Measurements from ENCODE around the gene ADCY10.
"Not testable (repeated sequence)": the region's sequence is repeated elsewhere in the genome, so short reads cannot be mapped to it uniquely, and the experiment has no call there.

- TF ChIP-seq POLR2AphosphoS5 (IDR thresholded peaks at IDR 0.05; ENCODE audit: insufficient read depth in 1 of 2, low read depth in 1 of 2); CTCF (IDR thresholded peaks at IDR 0.05): not testable (repeated sequence)
Measured at GRCh38 chr1:167830668-167831067, 83.3 kb downstream of the ADCY10 start.

All from vagina (tissue), 2 donors.